Caco-2 (cell line): ENCODE measurements around the gene APOL1. TPM values are rescaled to one million over a fixed set of nuclear protein-coding genes. Genes with fewer than 3 reads are reported as not detected.

Source experiments
- BruUV-seq: library from RNA; stranded (reverse); fragments of 400-500 nt; replicated peaks from 2 replicates; lab custom pipeline; 2021; lab: Mats Ljungman, UMichigan
- CTCF ChIA-PET: fragments of 300-600 bp; sonication (Branson Sonifier 250); formaldehyde crosslinking; loops from one replicate; lab custom pipeline; 2022; ENCODE audit warnings: antibody characterized with exemption; lab: Charles Lee
- POLR2A ChIA-PET: fragments of 300-600 bp; sonication (Branson Sonifier 250); formaldehyde crosslinking; loops from one replicate; lab custom pipeline; 2022; ENCODE audit warnings: antibody characterized with exemption; lab: Charles Lee
- DNase-seq, 2 experiments: peaks; one replicate each; pipeline versions ENCODE4 v3.0.0 to v3.0.0-alpha.2; 2020 to 2022
- H3K27me3 ChIP-seq: replicated peaks from 2 replicates; pipeline ENCODE4 v1.6.0; 2011; ENCODE audit warnings: low read length; ENCODE audit not compliant: control insufficient read depth, insufficient read depth
- H3K36me3 ChIP-seq: 2 replicates; pipeline ENCODE4 v1.5.1; 2011; ENCODE audit warnings: low read length; ENCODE audit not compliant: control insufficient read depth, insufficient read depth
- H3K4me1 ChIP-seq: fragments of 250-450 bp; sonication (Bioruptor Pico); 2 replicates; pipeline ENCODE4 v1.5.1; 2020; ENCODE audit warnings: mild to moderate bottlenecking
- H3K4me3 ChIP-seq: 2 replicates; pipeline ENCODE4 v1.5.1; 2011; ENCODE audit warnings: low read depth, mild to moderate bottlenecking, control low read depth, low read length
- H3K9me3 ChIP-seq: fragments of 250-450 bp; sonication (Bioruptor Pico); 2 replicates; pipeline ENCODE4 v1.5.1; 2020; ENCODE audit warnings: mild to moderate bottlenecking, moderate library complexity
- H3K27ac Mint-ChIP-seq: one replicate; pipeline ENCODE4 v1.8.0; 2022; ENCODE audit warnings: mixed read lengths; ENCODE audit not compliant: unreplicated experiment
- H3K27me3 Mint-ChIP-seq: one replicate; pipeline ENCODE4 v1.8.0; 2022; ENCODE audit warnings: mixed read lengths; ENCODE audit not compliant: insufficient read depth, unreplicated experiment
- H3K36me3 Mint-ChIP-seq: one replicate; pipeline ENCODE4 v1.8.0; 2022; ENCODE audit warnings: mild to moderate bottlenecking, mixed read lengths; ENCODE audit not compliant: insufficient read depth, unreplicated experiment
- H3K4me1 Mint-ChIP-seq: one replicate; pipeline ENCODE4 v1.8.0; 2022; ENCODE audit warnings: low read depth, mixed read lengths; ENCODE audit not compliant: unreplicated experiment
- H3K4me3 Mint-ChIP-seq: one replicate; pipeline ENCODE4 v1.8.0; 2022; ENCODE audit warnings: mild to moderate bottlenecking, moderate library complexity, mixed read lengths; ENCODE audit not compliant: unreplicated experiment
- H3K9me3 Mint-ChIP-seq: one replicate; pipeline ENCODE4 v1.8.0; 2022; ENCODE audit warnings: mixed read lengths; ENCODE audit not compliant: unreplicated experiment
- CTCF ChIP-seq, 2 experiments: fragments of 200-600 bp in 1 of 2; IDR thresholded peaks; 1 replicate in 1 of 2; 2 replicates in 1 of 2; pipeline versions ENCODE4 v1.5.1 to v1.8.0; 2011 to 2022; ENCODE audit warnings: antibody characterized with exemption in 1 of 2, control low read depth in 1 of 2, inconsistent platforms in 1 of 2, low read depth in 1 of 2, low read length in 1 of 2, mild to moderate bottlenecking in 1 of 2, moderate library complexity in 1 of 2; ENCODE audit not compliant: insufficient read depth in 1 of 2, severe bottlenecking in 1 of 2, unreplicated experiment in 1 of 2
- intact Hi-C: fragments of 100-400 bp; cut with micrococcal nuclease; formaldehyde crosslinking; loops from one replicate; pipeline ENCODE4 v1.10.0; 2022; ENCODE audit not compliant: unreplicated experiment
- total RNA-seq: library from RNA; stranded (reverse); gene quantifications from 2 replicates; pipeline ENCODE4 v1.2.3, GENCODE V29; 2022

APOL1 gene
- total RNA-seq, 1 experiment from 2014 or later: 0.39 TPM

DNA sequence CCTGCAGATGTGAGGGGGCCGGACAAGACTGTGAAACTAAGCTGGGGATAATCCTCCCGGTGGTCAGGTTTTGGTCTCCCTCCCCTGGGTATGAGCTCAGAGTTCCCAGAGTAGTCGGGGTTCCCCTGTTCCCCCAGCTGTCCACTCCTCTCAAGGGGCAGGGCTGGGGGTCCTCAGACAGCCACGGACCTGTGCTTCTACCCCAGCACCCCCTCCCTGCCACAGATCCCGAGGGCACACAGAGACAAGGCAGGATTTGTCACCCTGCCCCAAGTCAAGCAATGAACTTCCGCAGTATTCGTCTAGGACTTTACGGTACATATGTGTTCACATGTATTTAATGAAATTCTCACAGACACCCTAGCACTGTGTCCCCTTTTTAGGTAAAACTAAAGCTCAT, 45.2 kb downstream of the APOL1 start:
- POLR2A ChIA-PET: no interaction called here
- BruUV-seq: no TSS peak
- Mint-ChIP-seq H3K4me3 (no peak overlapping the region), H3K36me3 (peaks cover 100% of the 10 kb centered on the region), H3K9me3 (no peaks in the 10 kb centered on the region), H3K4me1 (no peaks in the 10 kb centered on the region), H3K27ac (no peak overlapping the region), H3K27me3 (no peaks in the 10 kb centered on the region)
- H3K27me3 ChIP-seq: no peaks in the 10 kb centered on the region
- no peak overlapping the region for H3K4me3 ChIP-seq
- H3K36me3 ChIP-seq: peaks cover 24% of the 10 kb centered on the region
- no peaks in the 10 kb centered on the region for H3K4me1 ChIP-seq
- DNase-seq: no peak
- no peak for TF ChIP-seq CTCF (IDR thresholded peaks at IDR 0.05; ENCODE audit: insufficient read depth in 1 of 2, low read depth in 1 of 2, low read length in 1 of 2, severe bottlenecking in 1 of 2, unreplicated experiment in 1 of 2)
- no peaks in the 10 kb centered on the region for H3K9me3 ChIP-seq
- intact Hi-C loops: no loop called here
- CTCF ChIA-PET: interaction anchor here (1.3 kb wide), 1 partner anchor 12 kb away, joined by 4 read pairs; no protein-coding TSS in a partner anchor

DNA sequence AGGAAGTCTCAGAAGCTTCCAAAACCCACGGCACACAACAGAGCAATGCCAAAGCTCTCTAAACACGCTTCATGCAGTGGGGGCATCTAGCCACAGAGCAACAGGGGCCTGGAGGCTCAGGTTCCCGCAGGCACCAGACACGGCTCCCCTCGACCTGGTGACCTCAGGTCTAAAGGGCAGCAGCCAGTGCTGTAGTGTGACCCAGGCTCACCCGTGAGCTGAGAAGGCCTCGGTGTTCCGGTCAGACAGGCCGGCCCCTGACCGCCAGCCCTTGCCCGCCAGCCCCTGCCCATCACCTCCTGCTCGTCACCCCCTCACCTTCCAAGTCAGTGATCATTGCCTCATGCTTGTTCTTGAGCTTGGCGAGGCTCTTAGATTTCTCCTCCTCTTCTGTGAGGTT, 45.7 kb downstream of the APOL1 start:
- TF ChIP-seq CTCF (IDR thresholded peaks at IDR 0.05; ENCODE audit: insufficient read depth in 1 of 2, low read depth in 1 of 2, low read length in 1 of 2, severe bottlenecking in 1 of 2, unreplicated experiment in 1 of 2): no peak
- BruUV-seq: no TSS peak
- Mint-ChIP-seq H3K27me3 (no peaks in the 10 kb centered on the region), H3K9me3 (no peaks in the 10 kb centered on the region), H3K4me3 (no peak overlapping the region), H3K4me1 (no peaks in the 10 kb centered on the region), H3K27ac (no peak overlapping the region), H3K36me3 (peaks cover 100% of the 10 kb centered on the region)
- Histone ChIP-seq H3K36me3 (peaks cover 22% of the 10 kb centered on the region), H3K4me1 (no peaks in the 10 kb centered on the region), H3K9me3 (no peaks in the 10 kb centered on the region), H3K4me3 (no peak overlapping the region), H3K27me3 (no peaks in the 10 kb centered on the region)
- POLR2A ChIA-PET: no interaction called here
- DNase-seq: no peak
- intact Hi-C loops: no loop called here
- CTCF ChIA-PET: interaction anchor here (1.3 kb wide), 1 partner anchor 12 kb away, joined by 4 read pairs; no protein-coding TSS in a partner anchor

DNA sequence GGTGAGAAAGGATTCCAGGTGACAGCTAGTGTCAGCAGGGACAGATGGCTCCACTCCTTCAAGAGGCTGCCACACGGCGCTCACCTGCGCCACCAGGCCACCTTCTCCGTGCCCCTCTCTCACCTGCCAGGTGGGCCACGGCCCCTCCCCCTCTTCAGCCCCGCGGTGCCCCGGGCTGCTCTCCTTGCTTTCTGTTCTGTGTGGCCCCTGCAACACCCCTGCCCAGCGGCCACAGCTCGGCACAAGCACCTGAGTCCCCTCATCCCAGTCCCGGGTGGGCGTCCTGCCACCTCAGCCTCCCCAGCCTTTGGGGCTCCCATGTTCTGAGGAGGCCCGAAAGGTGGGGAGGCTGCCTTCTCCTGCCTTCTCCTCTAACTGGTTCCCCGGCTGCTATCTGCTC, 46.4 kb downstream of the APOL1 start:
- no peak overlapping the region for H3K4me3 ChIP-seq
- no peak overlapping the region for H3K27ac Mint-ChIP-seq
- POLR2A ChIA-PET: no interaction called here
- no peak for DNase-seq
- no peaks in the 10 kb centered on the region for H3K9me3 Mint-ChIP-seq
- peaks cover 23% of the 10 kb centered on the region for H3K36me3 ChIP-seq
- H3K36me3 Mint-ChIP-seq: peaks cover 100% of the 10 kb centered on the region
- H3K27me3 Mint-ChIP-seq: no peaks in the 10 kb centered on the region
- H3K4me1 ChIP-seq: no peaks in the 10 kb centered on the region
- H3K4me3 Mint-ChIP-seq: no peak overlapping the region
- intact Hi-C loops: no loop called here
- TF ChIP-seq CTCF (IDR thresholded peaks at IDR 0.05; ENCODE audit: insufficient read depth in 1 of 2, low read depth in 1 of 2, low read length in 1 of 2, severe bottlenecking in 1 of 2, unreplicated experiment in 1 of 2): no peak
- no peaks in the 10 kb centered on the region for H3K27me3 ChIP-seq
- CTCF ChIA-PET: no interaction called here
- H3K4me1 Mint-ChIP-seq: no peaks in the 10 kb centered on the region
- H3K9me3 ChIP-seq: no peaks in the 10 kb centered on the region
- BruUV-seq: no TSS peak
